Keratinocyte (primary cell): Measurements from ENCODE around the gene CNTNAP5. TPM values are rescaled to one million over a fixed set of nuclear protein-coding genes. Genes with fewer than 3 reads are reported as not detected.

Source experiments
- DNase-seq: peaks from one replicate; pipeline ENCODE4 v3.0.0-alpha.2; 2011; ENCODE audit warnings: low read depth, missing footprints, low spot score
- FAIRE-seq: peaks from 2 replicates; lab custom pipeline; 2011; peaks lifted over from hg19 to GRCh38; lab: Jason Lieb, UNC
- H2AFZ ChIP-seq: 2 replicates; pipeline ENCODE4 v1.6.0; 2012; ENCODE audit warnings: low read length, control low read depth, inconsistent platforms; ENCODE audit not compliant: control insufficient read depth
- H3K27ac ChIP-seq: 2 replicates; pipeline ENCODE4 v1.5.1; 2011; ENCODE audit warnings: low read length; ENCODE audit not compliant: control insufficient read depth, insufficient read depth
- H3K27me3 ChIP-seq: 3 replicates; pipeline ENCODE4 v1.6.0; 2011; ENCODE audit warnings: low read length; ENCODE audit not compliant: control insufficient read depth, insufficient read depth; ENCODE audit errors: extremely low read depth
- H3K36me3 ChIP-seq, 2 experiments: 2 replicates in 1 of 2; 3 replicates in 1 of 2; pipeline ENCODE4 v1.5.1; 2011; ENCODE audit warnings: low read length in 2 of 2, mild to moderate bottlenecking in 1 of 2; ENCODE audit not compliant: control insufficient read depth in 2 of 2, insufficient read depth in 2 of 2; ENCODE audit errors: extremely low read depth in 1 of 2
- H3K4me1 ChIP-seq: 3 replicates; pipeline ENCODE4 v1.5.1; 2011; ENCODE audit warnings: low read length; ENCODE audit not compliant: control insufficient read depth, insufficient read depth; ENCODE audit errors: extremely low read depth
- H3K4me2 ChIP-seq: 3 replicates; pipeline ENCODE4 v1.6.0; 2011; ENCODE audit warnings: low read depth, low read length; ENCODE audit not compliant: control insufficient read depth, insufficient read depth; ENCODE audit errors: extremely low read depth
- H3K4me3 ChIP-seq, 3 experiments: fragments of 200-600 bp in 1 of 3; sonication (generic) in 1 of 3; 2 replicates in 2 of 3; 3 replicates in 1 of 3; pipeline ENCODE4 v1.5.1; 2011 to 2016; ENCODE audit warnings: low read length in 3 of 3, mild to moderate bottlenecking in 3 of 3, control low read depth in 2 of 3, inconsistent platforms in 1 of 3, low read depth in 1 of 3, mixed read lengths in 1 of 3, mixed run types in 1 of 3, moderate library complexity in 1 of 3; ENCODE audit not compliant: control insufficient read depth in 2 of 3, insufficient read depth in 2 of 3; ENCODE audit errors: extremely low read depth in 1 of 3
- H3K79me2 ChIP-seq: 2 replicates; pipeline ENCODE4 v1.6.0; 2012; ENCODE audit warnings: low read length; ENCODE audit not compliant: control insufficient read depth, insufficient read depth
- H3K9ac ChIP-seq: 3 replicates; pipeline ENCODE4 v1.6.0; 2011; ENCODE audit warnings: low read length; ENCODE audit not compliant: control insufficient read depth, insufficient read depth; ENCODE audit errors: extremely low read depth
- H3K9me1 ChIP-seq: 3 replicates; pipeline ENCODE4 v1.6.0; 2011; ENCODE audit warnings: low read length; ENCODE audit not compliant: control insufficient read depth, insufficient read depth; ENCODE audit errors: extremely low read depth
- H3K9me3 ChIP-seq: 2 replicates; pipeline ENCODE4 v1.5.1; 2012; ENCODE audit warnings: low read depth, low read length; ENCODE audit not compliant: control insufficient read depth
- H4K20me1 ChIP-seq: 3 replicates; pipeline ENCODE4 v1.6.0; 2011; ENCODE audit warnings: low read length; ENCODE audit not compliant: control insufficient read depth, insufficient read depth; ENCODE audit errors: extremely low read depth
- CTCF ChIP-seq, 3 experiments: IDR thresholded peaks in 1 of 3; conservative IDR thresholded peaks in 1 of 3; optimal IDR thresholded peaks in 1 of 3; 2 replicates in 2 of 3; 3 replicates in 1 of 3; pipeline versions ENCODE3 to v1.5.1; 2011; ENCODE audit warnings: low read length in 3 of 3, mild to moderate bottlenecking in 3 of 3, moderate library complexity in 2 of 3, control low read depth in 1 of 3, inconsistent platforms in 1 of 3; ENCODE audit not compliant: insufficient read depth in 2 of 3; ENCODE audit errors: extremely low read depth in 1 of 3
- EZH2 ChIP-seq: IDR thresholded peaks from one replicate; pipeline ENCODE4 v1.6.1; 2012; ENCODE audit warnings: inconsistent platforms, mild to moderate bottlenecking, low read length, moderate library complexity
- dilution Hi-C: fragments of 300-500 bp; cut with MboI; formaldehyde crosslinking; loops from one replicate; pipeline ENCODE4 v1.7.0; 2020; ENCODE audit warnings: low sequenced_read_pairs; ENCODE audit not compliant: extremely low pct_ligation_motif_present
- polyA plus RNA-seq, 5 experiments: library from polyadenylated mRNA; depleted of rRNA in 3 of 5; stranded (reverse) in 3 of 5; stranded (forward) in 1 of 5; unstranded in 1 of 5; fragments of >200 nt; gene quantifications; 1 replicate in 1 of 5; 2 replicates in 3 of 5; 3 replicates in 1 of 5; pipeline versions ENCODE4 v1.2.1 to v1.2.3, GENCODE V29; 2011 to 2012; ENCODE audit warnings: missing spikeins in 2 of 5, low read depth in 1 of 5, low replicate concordance in 1 of 5

Gene CNTNAP5
- polyA plus RNA-seq, 1 donor (not counting 4 experiments of a cell fraction or from before 2014, with no cell fraction given), result not detected

GRCh38 chr2:124797049-124797448, 772.0 kb downstream of the CNTNAP5 start:
- H4K20me1 ChIP-seq, result no peaks in the 10 kb centered on the region
- no peaks in the 10 kb centered on the region for H3K79me2 ChIP-seq
- no peaks in the 10 kb centered on the region for H3K9me1 ChIP-seq
- no peaks in the 10 kb centered on the region for H3K9me3 ChIP-seq
- no peaks in the 10 kb centered on the region for H3K27me3 ChIP-seq
- no peak overlapping the region for H3K4me3 ChIP-seq
- dilution Hi-C loops, result no loop called here
- H3K9ac ChIP-seq, result no peak overlapping the region
- no peaks in the 10 kb centered on the region for H3K36me3 ChIP-seq
- TF ChIP-seq CTCF (optimal IDR thresholded peaks at IDR 0.05 in 1 of 3, IDR thresholded peaks at IDR 0.05 in 1 of 3, conservative IDR thresholded peaks at IDR 0.05 in 1 of 3; ENCODE audit: extremely low read depth in 1 of 3, insufficient read depth in 2 of 3, low read length in 3 of 3), result no peak
- TF ChIP-seq EZH2, result no peak
- no peak overlapping the region for H3K27ac ChIP-seq
- H3K4me1 ChIP-seq, result no peaks in the 10 kb centered on the region
- FAIRE-seq (no peak), DNase-seq (no peak)
- H3K4me2 ChIP-seq, result no peak overlapping the region
- H2AFZ ChIP-seq, result no peak overlapping the region

- H3K4me1 ChIP-seq, result no peaks in the 10 kb centered on the region
- no peaks in the 10 kb centered on the region for H3K27me3 ChIP-seq
- no peak overlapping the region for H3K27ac ChIP-seq
- no peak overlapping the region for H3K4me3 ChIP-seq
- H2AFZ ChIP-seq, result no peak overlapping the region
- no peak overlapping the region for H3K4me2 ChIP-seq
- H3K9me3 ChIP-seq, result no peaks in the 10 kb centered on the region
- no peaks in the 10 kb centered on the region for H4K20me1 ChIP-seq
- TF ChIP-seq CTCF (optimal IDR thresholded peaks at IDR 0.05 in 1 of 3, IDR thresholded peaks at IDR 0.05 in 1 of 3, conservative IDR thresholded peaks at IDR 0.05 in 1 of 3; ENCODE audit: extremely low read depth in 1 of 3, insufficient read depth in 2 of 3, low read length in 3 of 3), result no peak
- no peak for TF ChIP-seq EZH2
- no peaks in the 10 kb centered on the region for H3K36me3 ChIP-seq
- no peak for FAIRE-seq
- no peaks in the 10 kb centered on the region for H3K9me1 ChIP-seq
- H3K79me2 ChIP-seq, result no peaks in the 10 kb centered on the region
- no peak overlapping the region for H3K9ac ChIP-seq
- dilution Hi-C loops, result no loop called here
- no peak for DNase-seq
These were observed 773.5 kb downstream of the CNTNAP5 start for GRCh38 chr2:124798551-124798950.
